ENCODE data around the gene LRRD1. TPM values are rescaled to one million over a fixed set of nuclear protein-coding genes. Genes with fewer than 3 reads are reported as not detected.

LRRD1 gene
- total RNA-seq, 1 experiment from 2014 or later, result not detected

- Histone ChIP-seq H2BK20ac (ENCODE audit: low read depth, low read length, poor library complexity, severe bottlenecking) (no peak overlapping the region), H3K4me2 (ENCODE audit: insufficient read depth, insufficient read length, low read length) (no peak overlapping the region), H3K9me3 (ENCODE audit: control insufficient read depth, low read depth, low read length) (no peaks in the 10 kb centered on the region), H4K91ac (ENCODE audit: insufficient read length, low read depth, low read length) (no peak overlapping the region), H2BK5ac (ENCODE audit: insufficient read length, low read length) (no peak overlapping the region), H3K27me3 (ENCODE audit: insufficient read depth, low read length) (no peaks in the 10 kb centered on the region), H4K8ac (replicated peaks; ENCODE audit: insufficient read length, low read depth, low read length) (no peak overlapping the region), H4K5ac (ENCODE audit: insufficient read length, low read depth, low read length) (no peak overlapping the region), H2BK120ac (ENCODE audit: low read depth, low read length, poor library complexity, severe bottlenecking) (no peak overlapping the region), H2AFZ (ENCODE audit: low read length) (no peak overlapping the region), H3K4ac (ENCODE audit: low read depth, low read length) (no peak overlapping the region), H2BK15ac (ENCODE audit: low read depth, low read length) (no peak overlapping the region), H4K20me1 (ENCODE audit: control insufficient read depth, insufficient read depth, insufficient read length) (no peaks in the 10 kb centered on the region), H3K27ac (ENCODE audit: insufficient read length, low read depth, low read length) (no peak overlapping the region), H3K9ac (ENCODE audit: extremely low read depth, insufficient read length, low read length) (no peak overlapping the region), H3K79me2 (ENCODE audit: insufficient read depth, low read length) (no peaks in the 10 kb centered on the region), H3K23ac (ENCODE audit: insufficient read length, low read depth, low read length) (no peak overlapping the region), H3K14ac (ENCODE audit: insufficient read depth, low read length) (no peak overlapping the region), H3K4me1 (ENCODE audit: insufficient read depth, low read length) (no peaks in the 10 kb centered on the region), H3K23me2 (ENCODE audit: insufficient read length, low read depth, low read length, poor library complexity, severe bottlenecking) (no peaks in the 10 kb centered on the region), H3K79me1 (ENCODE audit: insufficient read depth, low read depth, low read length, poor library complexity, severe bottlenecking) (no peaks in the 10 kb centered on the region), H3K18ac (ENCODE audit: insufficient read length, low read depth, low read length) (no peak overlapping the region), H2AK5ac (ENCODE audit: insufficient read length, low read length) (no peak overlapping the region), H3T11ph (ENCODE audit: low read length) (no peak overlapping the region), H3K56ac (ENCODE audit: insufficient read length, low read depth, low read length) (no peak overlapping the region), H2BK12ac (ENCODE audit: insufficient read length, low read depth, low read length) (no peak overlapping the region)
- no peak for DNase-seq
- no peak for TF ChIP-seq CTCF (conservative IDR thresholded peaks at IDR 0.05)
- Mint-ChIP-seq H3K4me3 (no peak overlapping the region), H3K27ac (no peak overlapping the region), H3K36me3 (ENCODE audit: insufficient read depth in 1 of 3, low read depth in 3 of 3) (peaks cover 0 to 3% (median under 1%) of the 10 kb centered on the region in 3 experiments; a peak in 2 of 7 replicates), H3K9me3 (peaks cover 17 to 18% of the 10 kb centered on the region in 2 experiments; a peak in 4 of 5 replicates), H3K27me3 (ENCODE audit: low read depth) (peaks cover 2% of the 10 kb centered on the region; the same call in 1 of the 2 replicates), H3K4me1 (no peaks in the 10 kb centered on the region)
- no CpG with 5 or more reads among the region's 7 CpGs for WGBS (ENCODE audit: extremely low coverage, insufficient read length, low lambda C conversion rate)
Measured at GRCh38 chr7:92141161-92141560, 37.8 kb downstream of the LRRD1 start.

All from H9 (cell line).